Measurements from ENCODE around the gene ZNF688. TPM values are rescaled to one million over a fixed set of nuclear protein-coding genes. Genes with fewer than 3 reads are reported as not detected.
A peak's percentile ranks its signal among the peaks of the same experiment; 100 is the strongest.

The ZNF688 gene
- total and polyA plus RNA-seq, 2 of the 13 experiments (the other 11 are each of a cell fraction or from before 2014, with no cell fraction given), result 2.4 to 5.4 TPM

DNA sequence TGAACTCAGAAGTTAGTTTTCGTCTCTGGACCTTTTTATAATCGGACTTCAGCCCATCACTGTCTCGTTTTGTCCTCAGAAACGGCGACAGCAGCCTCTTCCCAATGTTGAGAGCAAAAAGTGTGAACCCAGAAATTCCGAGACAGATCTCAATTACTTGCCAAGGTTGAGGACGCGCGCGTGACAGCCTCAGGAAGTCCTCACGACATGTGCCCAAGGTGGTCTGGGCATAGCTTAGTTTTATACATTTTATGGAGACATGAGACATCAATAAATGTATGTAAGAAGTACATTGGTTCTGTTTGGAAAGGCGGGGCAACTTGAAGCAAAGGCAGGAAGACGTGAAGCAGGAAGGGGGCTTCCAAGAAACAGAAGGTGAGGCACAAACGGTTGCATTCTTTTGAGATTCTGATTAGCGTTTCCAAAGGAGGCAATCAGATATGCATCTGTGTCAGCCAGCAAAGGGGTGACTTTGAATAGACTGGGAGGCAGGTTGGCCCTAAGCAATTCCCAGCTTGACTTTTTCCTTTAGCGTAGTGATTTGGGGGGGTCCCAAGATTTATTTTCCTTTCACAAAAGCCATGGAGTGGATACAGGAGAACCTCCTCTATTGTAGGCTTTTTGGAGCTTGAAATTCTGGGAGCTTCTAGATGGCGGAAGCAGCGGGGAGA is 36.3 kb downstream of the ZNF688 start:
- CTCF ChIA-PET (ENCODE audit: low intra/inter-chr PET ratio, low total read pairs), result interaction anchor here (0.9 to 1.6 kb wide), 4 partner anchors 23 to 105 kb away, joined by 3 to 7 read pairs (median 4); partner anchors contain the start of genes DCTPP1 and ZNF764
- H3K27me3 ChIP-seq (ENCODE audit: control insufficient read depth in 1 of 2, insufficient read depth in 2 of 2, low read length in 2 of 2), result no peaks in the 10 kb centered on the region; a peak in 1 of 5 replicates
- peak overlapping the region; percentile 69 for H2AFZ ChIP-seq (ENCODE audit: low read length)
- H3K36me3 ChIP-seq (replicated peaks in 1 of 2; ENCODE audit: control insufficient read depth in 1 of 2, insufficient read depth in 2 of 2, low read length in 2 of 2), result peaks cover 0 to 1% of the 10 kb centered on the region in 2 experiments; a peak in 1 of 5 replicates
- peak overlapping the region; percentile 85 for H3K27ac ChIP-seq (ENCODE audit: extremely low read length, insufficient read depth, low read length)
- peak overlapping the region; percentile 75 to 93 (median 81) for H3K4me3 ChIP-seq (replicated peaks in 1 of 3; ENCODE audit: insufficient read depth in 1 of 3, low read depth in 2 of 3, low read length in 3 of 3)
- FAIRE-seq (no peak), DNase-seq (ENCODE audit: low spot score) (no peak), ATAC-seq (no peak; the same call in 2 of the 3 replicates)
- BruUV-seq (replicated peaks), result TSS peak; percentile 92
- peak overlapping the region; percentile 89 for H3K9ac ChIP-seq (ENCODE audit: insufficient read depth, low read depth, low read length)
- H3K9me3 ChIP-seq (ENCODE audit: low read length), result no peaks in the 10 kb centered on the region
- POLR2A ChIA-PET, result interaction anchor here (0.7 to 5.1 kb wide), 33 partner anchors 8 to 470 kb away, joined by 3 to 187 read pairs (median 6); partner anchors contain the start of genes ALDOA, CD2BP2, DCTPP1 and FBRS
- H3K79me2 ChIP-seq (ENCODE audit: insufficient read depth, low read length), result peaks cover 31% of the 10 kb centered on the region
- in situ Hi-C loops (cut with HindIII; ENCODE audit: extremely low pct_ligation_motif_present, low pct_unique_long_range_greater_than_20kb) (no loop called here), intact Hi-C loops (cut with micrococcal nuclease; ENCODE audit: unreplicated experiment) (loop anchor here (2.0 kb wide), 2 partner anchors 24 to 64 kb away; partner anchors contain the start of gene ZNF764)
- peak overlapping the region; percentile 95 for H3K4me2 ChIP-seq (ENCODE audit: low read depth, low read length)
- H3K4me1 ChIP-seq (ENCODE audit: insufficient read depth, low read length), result peaks cover 68% of the 10 kb centered on the region
- H4K20me1 ChIP-seq (ENCODE audit: insufficient read depth, low read length), result no peaks in the 10 kb centered on the region
- 12% methylated on average over 18 of the region's 18 CpGs for WGBS (ENCODE audit: low lambda C conversion rate)
- TF ChIP-seq XBP1 (CRISPR knock-in tag; IDR thresholded peaks at IDR 0.05), result no peak
- TF ChIP-seq ERF (CRISPR knock-in tag; IDR thresholded peaks at IDR 0.05), result no peak
- no peak for TF ChIP-seq SNAPC4 (CRISPR knock-in tag; IDR thresholded peaks at IDR 0.05)
- no peak for TF ChIP-seq GABPB1 (CRISPR knock-in tag; IDR thresholded peaks at IDR 0.05)
- no peak for TF ChIP-seq RXRA (CRISPR knock-in tag; IDR thresholded peaks at IDR 0.05)
- TF ChIP-seq NCOR1 (IDR thresholded peaks at IDR 0.05; ENCODE audit: borderline replicate concordance, low read length), result no peak
- no peak for TF ChIP-seq JARID2 (CRISPR knock-in tag; IDR thresholded peaks at IDR 0.05; ENCODE audit: insufficient replicate concordance)
- no peak for TF ChIP-seq THYN1 (CRISPR knock-in tag; IDR thresholded peaks at IDR 0.05; ENCODE audit: borderline replicate concordance, low read depth)
- no peak; the same call in 1 of the 2 replicates for TF ChIP-seq ZFP90 (CRISPR knock-in tag; IDR thresholded peaks at IDR 0.05; ENCODE audit: borderline replicate concordance)
- no peak for TF ChIP-seq ZNF513 (CRISPR knock-in tag; conservative IDR thresholded peaks at IDR 0.05)
- no peak for TF ChIP-seq TERF1 (CRISPR knock-in tag; IDR thresholded peaks at IDR 0.05)
- peak; percentile 53; the same call in 1 of the 2 replicates for TF ChIP-seq ZNF709 (CRISPR knock-in tag; IDR thresholded peaks at IDR 0.05)
- TF ChIP-seq TRAFD1 (CRISPR knock-in tag; IDR thresholded peaks at IDR 0.05; ENCODE audit: borderline replicate concordance), result 0 out of 2 replicates have a peak, but pooled peaks have one; percentile 66

Data from HepG2 (cell line).